Left colon (tissue), 2 donors: ENCODE measurements around the gene GSK3B. TPM values are rescaled to one million over a fixed set of nuclear protein-coding genes. Genes with fewer than 3 reads are reported as not detected.
A peak's percentile ranks its signal among the peaks of the same experiment; 100 is the strongest.

Experiments
- ATAC-seq: fragments of 200-7000 bp; cut with Tn5 transposase; one replicate; pipeline ENCODE4 v1.9.1; 2020; ENCODE audit warnings: mild to moderate bottlenecking, moderate library complexity
- DNase-seq, 2 donors: peaks; one replicate each; pipeline ENCODE4 v3.0.0-alpha.2; 2020
- intact Hi-C, 2 donors: fragments of 100-400 bp; cut with DNase I in 1 of 2; cut with micrococcal nuclease in 1 of 2; formaldehyde crosslinking; loops; one replicate each; pipeline versions ENCODE4 v1.11.2 to v1.14.0; 2022; cut with DNase I, micrococcal nuclease
- total RNA-seq, 2 donors: library from RNA; stranded (reverse); fragmentation: NEBNext Ultra II Directional; extraction: Animal tissue kit (Norgen Biotek cat#: 25700); gene quantifications; one replicate each; pipeline ENCODE4 v1.2.1, GENCODE V29; 2021
- donor health status: DM: no; HTN: no; CAD: no.
- donor health status: DM: yes; HTN: yes; CAD: no.

GSK3B gene
- total RNA-seq, 2 donors from 2014 or later = 39.3 to 47.5 TPM

- intact Hi-C loops = no loop called here
- DNase-seq (no peak), ATAC-seq (no peak)
Observed at GRCh38 chr3:119973018-119973646, 121.1 kb downstream of the GSK3B start.

- ATAC-seq (no peak), DNase-seq (no peak)
- intact Hi-C loops = no loop called here
Observed at GRCh38 chr3:119969759-119970158, 124.5 kb downstream of the GSK3B start.

GRCh38 chr3:119967353-119968006, 126.8 kb downstream of the GSK3B start:
- no peak for DNase-seq
- no peak for ATAC-seq
- intact Hi-C loops = no loop called here

DNA sequence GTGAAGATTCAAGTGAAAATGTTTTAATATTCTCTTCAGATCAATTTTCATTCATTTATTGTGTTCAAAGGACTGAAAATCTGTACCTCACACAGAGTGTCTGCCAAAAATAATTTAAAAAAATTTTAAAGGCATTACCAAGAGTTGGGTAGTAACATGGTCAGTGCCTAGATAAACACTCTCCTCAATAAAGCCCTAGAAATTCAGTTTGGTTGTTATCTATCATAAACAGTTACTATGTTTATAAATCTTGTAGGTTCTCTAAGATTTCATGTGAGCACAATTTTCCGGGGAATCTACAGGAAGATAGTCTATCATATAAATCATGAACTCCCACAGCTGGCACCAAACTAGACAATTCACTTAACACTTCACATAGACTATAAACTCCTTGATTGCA, 128.6 kb downstream of the GSK3B start:
- DNase-seq (no peak), ATAC-seq (no peak)
- intact Hi-C loops = no loop called here

GRCh38 chr3:119964294-119964693, 130.0 kb downstream of the GSK3B start:
- DNase-seq (no peak), ATAC-seq (no peak)
- intact Hi-C loops = no loop called here

GRCh38 chr3:119955972-119956371, 138.3 kb downstream of the GSK3B start:
- DNase-seq (no peak), ATAC-seq (no peak)
- intact Hi-C loops = no loop called here

DNA sequence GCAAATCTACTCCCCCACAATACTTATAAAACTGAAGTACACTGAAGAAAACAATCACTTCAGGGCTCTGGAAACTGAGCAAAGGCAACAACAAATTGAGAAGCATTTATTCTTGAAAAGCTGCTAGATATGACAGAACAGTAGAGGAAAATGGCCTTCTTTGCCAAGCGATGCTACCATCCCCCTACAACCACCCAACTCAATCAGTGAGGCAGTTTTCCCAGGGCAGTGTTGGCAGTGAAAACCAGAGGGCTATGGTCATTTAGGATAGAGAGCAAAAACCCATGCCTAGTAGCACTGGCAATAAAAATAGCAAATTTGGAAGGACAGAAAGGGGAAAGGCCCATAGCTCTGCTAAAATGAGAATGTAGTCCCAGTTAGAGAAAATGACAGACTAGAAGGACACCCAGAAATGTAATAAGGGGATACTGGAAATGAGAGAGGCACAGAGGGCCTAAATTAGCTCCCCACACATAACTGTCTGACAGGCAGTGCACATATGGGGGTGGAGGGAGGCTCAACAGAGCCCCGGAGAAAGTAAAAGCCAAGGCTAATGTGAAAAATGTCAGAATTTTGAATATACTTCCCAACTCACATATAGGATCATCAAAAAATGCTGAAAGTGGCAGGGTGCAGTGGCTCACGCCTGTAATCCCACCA, 143.5 kb downstream of the GSK3B start:
- ATAC-seq = no peak
- intact Hi-C loops = no loop called here
- no peak for DNase-seq

- ATAC-seq = no peak
- DNase-seq = no peak
- intact Hi-C loops = no loop called here
Observed at GRCh38 chr3:119945291-119945690, 149.0 kb downstream of the GSK3B start.

GRCh38 chr3:119944091-119944490, 150.2 kb downstream of the GSK3B start:
- ATAC-seq = no peak
- intact Hi-C loops = no loop called here
- DNase-seq = no peak

DNA sequence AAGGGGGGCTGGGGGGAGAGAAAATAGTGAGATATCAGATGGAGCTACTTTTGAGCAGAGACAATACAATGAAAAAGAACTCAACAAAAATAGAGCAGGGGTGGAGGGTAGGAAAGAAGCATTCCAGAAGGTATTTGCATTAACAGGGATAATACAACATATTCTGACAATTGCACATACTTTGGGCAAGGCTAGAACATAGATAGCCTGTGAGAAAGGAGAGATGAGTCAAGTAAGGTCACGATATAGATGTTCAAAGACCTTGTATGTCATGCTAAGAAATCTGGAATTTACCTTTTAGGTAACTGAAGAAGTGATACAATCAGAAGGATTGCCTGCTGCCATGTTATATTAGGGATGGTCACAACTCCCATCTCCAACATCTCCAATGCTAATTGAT, 155.2 kb downstream of the GSK3B start:
- ATAC-seq = no peak
- DNase-seq = no peak
- intact Hi-C loops = no loop called here

DNA sequence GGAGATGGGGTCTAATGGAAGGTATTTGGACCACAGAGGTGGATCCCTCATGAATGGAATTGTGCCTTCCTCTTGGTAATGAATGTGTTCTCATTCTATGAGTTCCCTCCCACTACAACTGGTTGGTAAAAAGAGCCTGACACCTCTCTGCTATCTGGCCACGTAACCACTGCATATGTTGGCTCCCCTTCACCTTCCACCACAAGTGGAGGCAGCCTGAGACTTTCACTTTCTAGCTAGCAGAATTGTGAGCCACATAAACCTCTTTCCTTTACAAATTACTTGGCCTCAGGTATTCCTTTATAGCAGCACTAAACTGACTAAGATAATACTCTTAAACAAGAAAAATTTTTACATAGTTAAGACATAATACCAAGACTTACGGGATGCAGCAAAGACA, 157.0 kb downstream of the GSK3B start:
- peak; percentile 37 for ATAC-seq
- intact Hi-C loops = no loop called here
- DNase-seq = no peak

- no peak for DNase-seq
- no peak for ATAC-seq
- intact Hi-C loops = no loop called here
Observed at GRCh38 chr3:119934249-119934648, 160.0 kb downstream of the GSK3B start.

DNA sequence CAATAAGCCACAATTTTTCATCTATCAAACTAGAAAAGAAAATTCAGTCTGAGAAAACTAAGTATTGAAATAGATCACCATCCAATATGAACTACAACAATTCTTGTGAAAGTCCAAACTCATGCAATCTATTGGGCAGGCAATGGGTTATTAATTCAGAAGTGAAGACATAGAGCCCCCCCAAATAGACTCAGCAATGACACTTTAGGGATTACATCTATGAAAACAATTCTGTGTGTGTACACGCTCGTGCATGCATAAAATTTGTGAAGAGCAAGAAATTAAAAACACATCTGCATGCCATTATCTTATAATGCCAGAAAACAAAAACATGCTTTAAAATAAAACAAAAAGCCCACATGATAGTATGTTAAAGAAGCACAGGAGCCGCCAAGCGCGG, 161.0 kb downstream of the GSK3B start:
- DNase-seq = no peak
- intact Hi-C loops = no loop called here
- ATAC-seq = no peak

- DNase-seq (no peak), ATAC-seq (no peak)
- intact Hi-C loops = no loop called here
Observed at GRCh38 chr3:119930286-119930685, 164.0 kb downstream of the GSK3B start.

DNA sequence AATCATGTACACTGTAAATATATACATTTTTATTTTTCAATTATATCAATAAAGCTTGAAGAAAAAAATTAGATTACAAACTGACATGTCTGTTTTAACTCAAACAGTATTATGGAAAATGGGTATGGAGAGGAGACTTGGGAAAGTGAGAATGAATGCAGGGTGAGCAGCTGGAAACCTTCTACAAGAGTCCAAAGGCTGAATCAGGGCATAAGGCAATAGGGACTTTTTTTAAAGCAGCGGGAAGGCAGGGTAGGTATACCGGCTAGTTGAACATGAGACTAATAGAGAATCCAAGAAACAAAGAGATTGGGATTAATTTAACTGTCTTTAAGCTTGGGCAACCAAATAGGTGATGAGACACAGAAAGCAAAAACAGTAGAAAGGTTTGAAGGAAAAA, 167.1 kb downstream of the GSK3B start:
- DNase-seq (no peak), ATAC-seq (no peak)
- intact Hi-C loops = no loop called here

DNA sequence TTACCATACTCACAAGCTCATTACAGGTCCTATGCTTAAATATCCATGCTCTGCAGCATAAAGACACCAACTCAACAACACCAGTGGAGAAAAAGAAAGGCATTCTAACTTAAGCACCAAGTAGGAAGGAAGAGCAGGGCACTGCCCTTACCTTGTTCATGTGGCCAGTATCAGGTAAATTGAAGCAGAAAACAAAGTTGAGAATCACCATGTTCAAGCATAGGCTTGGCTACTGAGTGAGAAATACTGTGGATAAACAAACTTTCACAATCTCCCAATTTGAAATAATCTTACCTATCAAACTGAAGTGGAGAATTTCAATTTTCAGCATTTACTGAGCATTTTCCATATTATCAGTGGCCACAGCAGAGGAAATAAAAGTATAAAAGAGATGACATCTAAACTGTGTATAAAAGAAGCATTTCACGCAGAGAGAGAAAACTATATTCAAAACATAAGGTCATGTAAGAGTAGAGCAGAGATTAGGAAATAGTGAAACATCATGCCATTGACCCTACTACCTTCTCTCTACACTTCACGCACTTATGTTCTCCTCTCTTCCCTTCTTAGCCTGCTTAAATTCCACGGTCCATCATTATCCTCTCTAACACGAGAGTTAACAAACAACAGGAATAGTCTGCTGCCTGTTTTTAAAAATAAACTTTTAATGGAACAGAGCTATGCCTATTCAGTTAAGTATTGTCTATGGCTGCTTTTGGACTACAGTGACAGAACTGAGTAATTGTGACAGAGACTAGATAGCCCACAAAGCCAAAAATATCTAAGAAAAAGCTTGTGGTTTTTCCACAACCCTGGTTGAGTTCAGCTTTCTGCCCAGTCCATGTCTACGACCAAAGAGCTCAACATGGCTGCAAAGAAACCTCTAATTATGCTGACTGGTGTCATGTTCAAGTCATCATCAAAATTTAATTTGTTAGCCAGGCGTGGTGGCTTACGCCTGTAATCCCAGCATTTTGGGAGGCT, 169.8 kb downstream of the GSK3B start:
- DNase-seq = no peak
- ATAC-seq = no peak
- intact Hi-C loops = no loop called here

- no peak for ATAC-seq
- no peak for DNase-seq
- intact Hi-C loops = no loop called here
Observed at GRCh38 chr3:119918992-119919933, 175.0 kb downstream of the GSK3B start.

DNA sequence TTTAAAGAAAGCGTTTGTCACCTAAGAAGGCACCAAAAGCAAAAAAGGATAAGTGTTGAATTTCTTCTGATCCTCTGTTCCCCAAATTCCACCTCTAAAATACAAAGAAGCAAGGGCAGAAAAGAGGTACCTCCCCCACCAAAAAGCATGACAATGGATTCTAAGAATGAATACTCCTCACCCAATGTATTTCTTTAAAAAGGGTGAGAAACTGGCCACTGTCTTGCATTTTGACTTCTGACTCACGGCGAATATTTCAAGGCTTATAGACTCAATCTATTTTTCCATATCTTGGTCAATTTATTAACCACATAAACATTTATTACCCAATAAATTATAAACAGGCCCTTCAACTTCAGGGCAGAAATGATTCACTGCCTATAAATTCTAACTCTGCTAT, 181.2 kb downstream of the GSK3B start:
- intact Hi-C loops = no loop called here
- no peak for DNase-seq

More for the DNA sequence above, 181.2 kb downstream of the GSK3B start:
- no peak for ATAC-seq
